GM13977 (cell line): Measurements from ENCODE around the gene ADAM15.

Experiments used
- DNase-seq: peaks from one replicate; pipeline ENCODE4 v3.0.0; 2012; ENCODE audit warnings: low spot score
- CTCF ChIP-seq: IDR thresholded peaks from 2 replicates; pipeline ENCODE4 v1.5.1; 2012; ENCODE audit warnings: mild to moderate bottlenecking, control low read depth; ENCODE audit not compliant: insufficient read depth; ENCODE audit errors: extremely low read depth, missing control alignments
- in situ Hi-C: fragments of 300-500 bp; cut with MboI; formaldehyde crosslinking; loops from one replicate; pipeline ENCODE4 v1.12.0; 2022; ENCODE audit warnings: low sequenced_read_pairs, low pct_unique_long_range_greater_than_20kb, mixed read lengths, inconsistent platforms; ENCODE audit not compliant: unreplicated experiment

Gene ADAM15

DNA sequence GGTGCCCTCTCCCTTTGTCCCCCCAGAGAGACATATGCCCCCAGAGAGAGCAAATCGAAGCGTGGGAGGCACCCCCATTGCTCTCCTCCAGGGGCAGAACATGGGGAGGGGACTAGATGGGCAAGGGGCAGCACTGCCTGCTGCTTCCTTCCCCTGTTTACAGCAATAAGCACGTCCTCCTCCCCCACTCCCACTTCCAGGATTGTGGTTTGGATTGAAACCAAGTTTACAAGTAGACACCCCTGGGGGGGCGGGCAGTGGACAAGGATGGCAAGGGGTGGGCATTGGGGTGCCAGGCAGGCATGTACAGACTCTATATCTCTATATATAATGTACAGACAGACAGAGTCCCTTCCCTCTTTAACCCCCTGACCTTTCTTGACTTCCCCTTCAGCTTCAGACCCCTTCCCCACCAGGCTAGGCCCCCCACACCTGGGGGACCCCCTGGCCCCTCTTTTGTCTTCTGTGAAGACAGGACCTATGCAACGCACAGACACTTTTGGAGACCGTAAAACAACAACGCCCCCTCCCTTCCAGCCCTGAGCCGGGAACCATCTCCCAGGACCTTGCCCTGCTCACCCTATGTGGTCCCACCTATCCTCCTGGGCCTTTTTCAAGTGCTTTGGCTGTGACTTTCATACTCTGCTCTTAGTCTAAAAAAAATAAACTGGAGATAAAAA lies 35.9 kb downstream of the ADAM15 start:
- in situ Hi-C loops: no loop called here
- peak; percentile 5 for TF ChIP-seq CTCF
- DNase-seq: no peak

- DNase-seq: peak; percentile 78
- peak; percentile 94 for TF ChIP-seq CTCF
- in situ Hi-C loops: loop anchor here (5.0 kb wide), 1 partner anchor 76 kb away; no protein-coding TSS in a partner anchor
These were observed 40.2 kb downstream of the ADAM15 start for GRCh38 chr1:155091071-155092051.

GRCh38 chr1:155092131-155092530 lies 41.0 kb downstream of the ADAM15 start:
- TF ChIP-seq CTCF: no peak
- DNase-seq: no peak
- in situ Hi-C loops: loop anchor here (5.0 kb wide), 1 partner anchor 75 kb away; no protein-coding TSS in a partner anchor

GRCh38 chr1:155092641-155093040 lies 41.5 kb downstream of the ADAM15 start:
- in situ Hi-C loops: loop anchor here (5.0 kb wide), 1 partner anchor 75 kb away; no protein-coding TSS in a partner anchor
- no peak for DNase-seq
- TF ChIP-seq CTCF: no peak

DNA sequence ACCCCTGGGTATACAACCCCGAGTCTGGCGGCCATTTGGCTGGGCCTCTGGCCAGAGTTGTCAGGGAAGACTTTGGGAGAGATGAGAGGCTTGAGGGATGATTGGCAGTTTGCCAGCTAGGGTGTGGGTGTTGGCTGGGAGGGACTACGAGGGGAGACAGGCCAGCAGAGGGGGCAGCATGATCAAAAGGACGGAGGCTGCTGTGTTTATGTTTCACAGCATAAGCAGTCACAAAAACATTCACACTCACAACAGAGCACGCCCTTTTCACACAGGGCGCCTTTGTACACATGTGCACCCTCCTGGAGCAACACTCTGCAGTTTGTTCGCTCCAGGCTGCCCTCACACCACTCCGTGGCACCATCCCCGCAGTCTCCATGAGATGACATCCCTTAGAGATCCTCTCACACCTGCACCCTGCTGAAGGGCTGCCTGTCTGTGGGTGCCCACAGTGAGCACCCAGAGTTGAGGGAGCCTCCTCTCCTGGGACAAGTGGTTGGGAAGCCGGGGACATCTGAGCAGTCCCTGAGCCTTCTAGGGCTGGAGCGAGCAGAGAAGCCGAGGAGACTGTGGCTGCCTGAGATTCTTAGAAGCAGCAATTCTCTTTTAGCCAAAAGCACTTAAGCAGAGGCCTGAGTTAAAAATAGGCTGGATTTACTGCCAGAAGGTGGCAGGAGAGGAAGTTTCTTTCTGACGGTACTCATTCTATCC lies 43.0 kb downstream of the ADAM15 start:
- TF ChIP-seq CTCF: peak; percentile 31
- in situ Hi-C loops: loop anchor here (5.0 kb wide), 1 partner anchor 73 kb away; no protein-coding TSS in a partner anchor
- no peak for DNase-seq

DNA sequence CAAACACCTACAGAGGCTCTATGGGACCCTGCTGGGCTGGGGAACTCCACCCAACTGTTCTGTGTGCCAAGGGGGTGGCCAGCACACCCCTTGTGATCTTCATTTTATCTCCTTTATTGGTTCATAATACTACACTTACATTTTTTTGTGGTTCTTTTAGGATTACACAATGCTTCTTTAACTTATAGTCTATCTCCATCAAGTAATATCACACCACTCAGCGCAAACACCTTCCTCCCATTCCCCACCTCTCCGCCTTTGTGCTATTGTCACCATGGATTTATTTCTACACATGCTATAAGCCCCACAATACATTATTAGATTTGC lies 43.5 kb downstream of the ADAM15 start:
- no peak for DNase-seq
- no peak for TF ChIP-seq CTCF
- in situ Hi-C loops: loop anchor here (5.0 kb wide), 1 partner anchor 73 kb away; no protein-coding TSS in a partner anchor
